Neural cell (in vitro differentiated cells): ENCODE results near the gene DPP6. TPM values are rescaled to one million over a fixed set of nuclear protein-coding genes. Genes with fewer than 3 reads are reported as not detected.

Source experiments
- H2AFZ ChIP-seq: fragments of 200-600, 300-800 bp; sonication (generic), shearing (Covaris generic); 2 replicates; pipeline ENCODE4 v1.6.0; 2014; ENCODE audit warnings: low read depth, mild to moderate bottlenecking, antibody characterized with exemption, low read length, moderate library complexity
- H3F3A ChIP-seq: fragments of 200-600 bp; shearing (Covaris generic); 2 replicates; pipeline ENCODE4 v1.6.1; 2016; ENCODE audit warnings: mild to moderate bottlenecking, moderate library complexity, mixed read lengths, antibody characterized with exemption, low read length; ENCODE audit not compliant: insufficient read depth, poor library complexity, severe bottlenecking
- H3K27ac ChIP-seq: fragments of 200-600, 300-800 bp; sonication (generic), shearing (Covaris generic); 2 replicates; pipeline ENCODE4 v1.5.1; 2014; ENCODE audit warnings: mild to moderate bottlenecking, low read length, moderate library complexity
- H3K27me3 ChIP-seq: fragments of 300-800, 200-600 bp; sonication (generic), shearing (Covaris generic); 2 replicates; pipeline ENCODE4 v1.6.0; 2014; ENCODE audit warnings: mild to moderate bottlenecking, low read depth, low read length, moderate library complexity; ENCODE audit not compliant: insufficient read depth
- H3K36me3 ChIP-seq: fragments of 300-800, 200-600 bp; sonication (generic), shearing (Covaris generic); 2 replicates; pipeline ENCODE4 v1.5.1; 2014; ENCODE audit warnings: mild to moderate bottlenecking, antibody characterized with exemption, low read length, moderate library complexity; ENCODE audit not compliant: insufficient read depth
- H3K4me2 ChIP-seq: fragments of 300-800, 200-600 bp; sonication (generic), shearing (Covaris generic); 2 replicates; pipeline ENCODE4 v1.6.0; 2014; ENCODE audit warnings: mild to moderate bottlenecking, low read length
- H3K4me3 ChIP-seq: fragments of 300-800, 200-600 bp; sonication (generic), shearing (Covaris generic); 2 replicates; pipeline ENCODE4 v1.5.1; 2014; ENCODE audit warnings: mild to moderate bottlenecking, low read length, moderate library complexity
- H3K79me2 ChIP-seq: fragments of 200-600 bp; shearing (Covaris generic); replicated peaks from 2 replicates; pipeline ENCODE4 v1.6.0; 2014; ENCODE audit warnings: mild to moderate bottlenecking, low read length, moderate library complexity; ENCODE audit not compliant: insufficient read depth
- H3K9ac ChIP-seq: fragments of 300-800, 200-600 bp; sonication (generic), shearing (Covaris generic); 2 replicates; pipeline ENCODE4 v1.6.1; 2016; ENCODE audit warnings: mild to moderate bottlenecking, low read length, mixed read lengths
- H3K9me2 ChIP-seq: fragments of 200-600 bp; shearing (Covaris generic); 2 replicates; pipeline ENCODE4 v1.6.1; 2016; ENCODE audit warnings: mild to moderate bottlenecking, low read length, mixed read lengths; ENCODE audit not compliant: insufficient read depth
- H3K9me3 ChIP-seq: fragments of 200-600, 300-800 bp; sonication (generic), shearing (Covaris generic); 2 replicates; pipeline ENCODE4 v1.6.1; 2016; ENCODE audit warnings: mild to moderate bottlenecking, mixed run types, low read length, moderate library complexity, mixed read lengths
- H4K20me1 ChIP-seq: fragments of 200-600 bp; shearing (Covaris generic); 2 replicates; pipeline ENCODE4 v1.6.1; 2016; ENCODE audit warnings: mild to moderate bottlenecking, mixed run types; ENCODE audit not compliant: insufficient read depth
- EP300 ChIP-seq: fragments of 450-650 bp; conservative IDR thresholded peaks from 2 replicates; pipeline ENCODE4 v1.6.1; 2014; ENCODE audit warnings: antibody characterized with exemption, mild to moderate bottlenecking, moderate library complexity; ENCODE audit not compliant: poor library complexity, severe bottlenecking
- EZH2 ChIP-seq: fragments of 200-600, 300-800 bp; shearing (Covaris generic), sonication (generic); IDR thresholded peaks from 2 replicates; pipeline ENCODE4 v1.6.1; 2014; ENCODE audit warnings: antibody characterized with exemption, low read length, borderline replicate concordance, mild to moderate bottlenecking; ENCODE audit not compliant: insufficient read depth, poor library complexity, severe bottlenecking
- MXI1 ChIP-seq: fragments of 450-650 bp; conservative IDR thresholded peaks from 2 replicates; pipeline ENCODE4 v1.6.1; 2014; ENCODE audit warnings: antibody characterized with exemption, mild to moderate bottlenecking; ENCODE audit not compliant: poor library complexity, severe bottlenecking
- POLR2AphosphoS5 ChIP-seq: IDR thresholded peaks from 2 replicates; pipeline ENCODE4 v1.6.1; 2012
- RAD21 ChIP-seq: fragments of 450-650 bp; conservative IDR thresholded peaks from 2 replicates; pipeline ENCODE4 v1.6.1; 2014; ENCODE audit warnings: antibody characterized with exemption, mild to moderate bottlenecking, moderate library complexity
- SMC3 ChIP-seq: fragments of 450-650 bp; conservative IDR thresholded peaks from 2 replicates; pipeline ENCODE4 v1.6.1; 2014; ENCODE audit warnings: antibody characterized with exemption, mild to moderate bottlenecking, moderate library complexity; ENCODE audit not compliant: poor library complexity
- TAF1 ChIP-seq: IDR thresholded peaks from 2 replicates; pipeline ENCODE4 v1.6.1; 2012; ENCODE audit warnings: low read depth
- polyA plus RNA-seq: library from polyadenylated mRNA; depleted of rRNA; stranded (reverse); fragments of >200 nt; gene quantifications from 2 replicates; pipeline ENCODE4 v1.2.3, GENCODE V29; 2014
- TF ChIP-seq, protein P1 (sequence below): fragments of 450-650 bp; IDR thresholded peaks from 2 replicates; pipeline ENCODE4 v1.5.1; 2014; ENCODE audit warnings: antibody characterized with exemption, mild to moderate bottlenecking, moderate library complexity; ENCODE audit not compliant: poor library complexity, severe bottlenecking
- TF ChIP-seq, protein P2 (sequence below): IDR thresholded peaks from 2 replicates; pipeline ENCODE4 v1.6.1; 2012; ENCODE audit warnings: borderline replicate concordance

Gene DPP6
- polyA plus RNA-seq, 1 donor from 2014 or later, result 20.4 TPM

DNA sequence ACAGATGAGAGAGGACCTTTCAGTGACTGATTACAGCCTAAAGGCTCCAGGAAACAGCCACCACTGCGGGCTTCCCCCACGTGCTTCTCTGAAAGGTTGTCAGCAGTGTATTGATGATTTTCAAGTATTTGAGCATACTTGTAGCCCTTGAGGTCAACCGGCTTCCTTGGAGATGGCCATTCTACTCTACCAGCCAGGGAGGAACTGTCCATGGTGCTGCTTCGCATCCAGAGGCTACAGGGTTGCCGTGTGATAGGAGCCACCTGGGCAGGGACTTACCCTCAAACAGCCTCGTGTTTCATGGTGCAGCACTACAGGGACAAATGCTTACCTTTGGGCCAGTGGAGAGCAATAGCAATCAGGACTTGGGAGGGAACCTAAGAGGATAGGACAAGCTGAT, 179.5 kb downstream of the DPP6 start:
- H3K4me2 ChIP-seq, result no peak overlapping the region
- no peaks in the 10 kb centered on the region for H3K9me3 ChIP-seq
- no peak overlapping the region for H3K27ac ChIP-seq
- no peaks in the 10 kb centered on the region for H3K79me2 ChIP-seq
- no peak overlapping the region for H2AFZ ChIP-seq
- no peak overlapping the region for H3K4me3 ChIP-seq
- no peak for TF ChIP-seq MXI1
- no peak for TF ChIP-seq TAF1
- no peak for TF ChIP-seq RAD21
- TF ChIP-seq SMC3, result no peak
- TF ChIP-seq, protein P1, sequence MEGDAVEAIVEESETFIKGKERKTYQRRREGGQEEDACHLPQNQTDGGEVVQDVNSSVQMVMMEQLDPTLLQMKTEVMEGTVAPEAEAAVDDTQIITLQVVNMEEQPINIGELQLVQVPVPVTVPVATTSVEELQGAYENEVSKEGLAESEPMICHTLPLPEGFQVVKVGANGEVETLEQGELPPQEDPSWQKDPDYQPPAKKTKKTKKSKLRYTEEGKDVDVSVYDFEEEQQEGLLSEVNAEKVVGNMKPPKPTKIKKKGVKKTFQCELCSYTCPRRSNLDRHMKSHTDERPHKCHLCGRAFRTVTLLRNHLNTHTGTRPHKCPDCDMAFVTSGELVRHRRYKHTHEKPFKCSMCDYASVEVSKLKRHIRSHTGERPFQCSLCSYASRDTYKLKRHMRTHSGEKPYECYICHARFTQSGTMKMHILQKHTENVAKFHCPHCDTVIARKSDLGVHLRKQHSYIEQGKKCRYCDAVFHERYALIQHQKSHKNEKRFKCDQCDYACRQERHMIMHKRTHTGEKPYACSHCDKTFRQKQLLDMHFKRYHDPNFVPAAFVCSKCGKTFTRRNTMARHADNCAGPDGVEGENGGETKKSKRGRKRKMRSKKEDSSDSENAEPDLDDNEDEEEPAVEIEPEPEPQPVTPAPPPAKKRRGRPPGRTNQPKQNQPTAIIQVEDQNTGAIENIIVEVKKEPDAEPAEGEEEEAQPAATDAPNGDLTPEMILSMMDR, result no peak
- TF ChIP-seq EP300, result no peak
- no peak for TF ChIP-seq POLR2AphosphoS5
- no peak for TF ChIP-seq EZH2
- TF ChIP-seq, protein P2, sequence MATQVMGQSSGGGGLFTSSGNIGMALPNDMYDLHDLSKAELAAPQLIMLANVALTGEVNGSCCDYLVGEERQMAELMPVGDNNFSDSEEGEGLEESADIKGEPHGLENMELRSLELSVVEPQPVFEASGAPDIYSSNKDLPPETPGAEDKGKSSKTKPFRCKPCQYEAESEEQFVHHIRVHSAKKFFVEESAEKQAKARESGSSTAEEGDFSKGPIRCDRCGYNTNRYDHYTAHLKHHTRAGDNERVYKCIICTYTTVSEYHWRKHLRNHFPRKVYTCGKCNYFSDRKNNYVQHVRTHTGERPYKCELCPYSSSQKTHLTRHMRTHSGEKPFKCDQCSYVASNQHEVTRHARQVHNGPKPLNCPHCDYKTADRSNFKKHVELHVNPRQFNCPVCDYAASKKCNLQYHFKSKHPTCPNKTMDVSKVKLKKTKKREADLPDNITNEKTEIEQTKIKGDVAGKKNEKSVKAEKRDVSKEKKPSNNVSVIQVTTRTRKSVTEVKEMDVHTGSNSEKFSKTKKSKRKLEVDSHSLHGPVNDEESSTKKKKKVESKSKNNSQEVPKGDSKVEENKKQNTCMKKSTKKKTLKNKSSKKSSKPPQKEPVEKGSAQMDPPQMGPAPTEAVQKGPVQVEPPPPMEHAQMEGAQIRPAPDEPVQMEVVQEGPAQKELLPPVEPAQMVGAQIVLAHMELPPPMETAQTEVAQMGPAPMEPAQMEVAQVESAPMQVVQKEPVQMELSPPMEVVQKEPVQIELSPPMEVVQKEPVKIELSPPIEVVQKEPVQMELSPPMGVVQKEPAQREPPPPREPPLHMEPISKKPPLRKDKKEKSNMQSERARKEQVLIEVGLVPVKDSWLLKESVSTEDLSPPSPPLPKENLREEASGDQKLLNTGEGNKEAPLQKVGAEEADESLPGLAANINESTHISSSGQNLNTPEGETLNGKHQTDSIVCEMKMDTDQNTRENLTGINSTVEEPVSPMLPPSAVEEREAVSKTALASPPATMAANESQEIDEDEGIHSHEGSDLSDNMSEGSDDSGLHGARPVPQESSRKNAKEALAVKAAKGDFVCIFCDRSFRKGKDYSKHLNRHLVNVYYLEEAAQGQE, result no peak
- no peaks in the 10 kb centered on the region for H3K9me2 ChIP-seq
- H3K36me3 ChIP-seq, result no peaks in the 10 kb centered on the region
- H3F3A ChIP-seq, result no peaks in the 10 kb centered on the region
- no peak overlapping the region for H3K9ac ChIP-seq
- no peaks in the 10 kb centered on the region for H4K20me1 ChIP-seq
- H3K27me3 ChIP-seq, result no peaks in the 10 kb centered on the region

DNA sequence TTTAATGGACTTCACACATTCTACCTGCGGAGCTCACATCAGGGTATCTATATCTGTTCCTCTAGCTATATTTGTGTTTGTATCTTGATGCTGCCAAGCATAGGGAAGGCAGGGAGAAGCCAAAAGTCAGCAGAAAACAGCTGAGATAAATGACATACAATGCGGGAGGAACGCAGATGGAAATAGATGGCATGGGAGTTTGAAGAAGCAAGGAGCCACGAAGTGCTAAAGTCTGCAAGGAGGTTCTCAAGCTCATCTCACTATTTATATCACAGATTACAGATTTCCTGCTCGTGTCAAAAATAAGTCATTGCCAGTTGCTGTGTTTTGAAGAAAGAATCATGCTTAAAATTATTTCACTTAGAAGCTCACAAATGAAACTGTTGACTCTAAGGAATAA, 180.5 kb downstream of the DPP6 start:
- no peak overlapping the region for H3K9ac ChIP-seq
- H3K27ac ChIP-seq, result no peak overlapping the region
- H3K4me3 ChIP-seq, result no peak overlapping the region
- no peaks in the 10 kb centered on the region for H3K27me3 ChIP-seq
- no peaks in the 10 kb centered on the region for H3K79me2 ChIP-seq
- no peaks in the 10 kb centered on the region for H3K36me3 ChIP-seq
- H3F3A ChIP-seq, result no peaks in the 10 kb centered on the region
- no peaks in the 10 kb centered on the region for H3K9me2 ChIP-seq
- no peaks in the 10 kb centered on the region for H4K20me1 ChIP-seq
- no peak overlapping the region for H3K4me2 ChIP-seq
- TF ChIP-seq TAF1, result no peak
- no peak for TF ChIP-seq MXI1
- no peak for TF ChIP-seq EP300
- TF ChIP-seq EZH2, result no peak
- no peak for TF ChIP-seq POLR2AphosphoS5
- TF ChIP-seq, protein P2, result no peak
- TF ChIP-seq, protein P1, result no peak
- no peak for TF ChIP-seq RAD21
- TF ChIP-seq SMC3, result no peak
- no peaks in the 10 kb centered on the region for H3K9me3 ChIP-seq
- H2AFZ ChIP-seq, result no peak overlapping the region
